Left kidney (tissue), 2 donors: ENCODE results near the gene SLAMF9. TPM values are rescaled to one million over a fixed set of nuclear protein-coding genes. Genes with fewer than 3 reads are reported as not detected.

ENCODE experiments used
- DNase-seq: peaks from one replicate; pipeline ENCODE4 v3.0.0-alpha.2; 2013
- polyA plus RNA-seq: library from polyadenylated mRNA; unstranded; fragments of 120-200 nt; gene quantifications from one replicate; pipeline ENCODE4 v1.2.1, GENCODE V29; 2013; ENCODE audit not compliant: insufficient read length

SLAMF9 gene
- polyA plus RNA-seq, 1 donor = not detected

DNA sequence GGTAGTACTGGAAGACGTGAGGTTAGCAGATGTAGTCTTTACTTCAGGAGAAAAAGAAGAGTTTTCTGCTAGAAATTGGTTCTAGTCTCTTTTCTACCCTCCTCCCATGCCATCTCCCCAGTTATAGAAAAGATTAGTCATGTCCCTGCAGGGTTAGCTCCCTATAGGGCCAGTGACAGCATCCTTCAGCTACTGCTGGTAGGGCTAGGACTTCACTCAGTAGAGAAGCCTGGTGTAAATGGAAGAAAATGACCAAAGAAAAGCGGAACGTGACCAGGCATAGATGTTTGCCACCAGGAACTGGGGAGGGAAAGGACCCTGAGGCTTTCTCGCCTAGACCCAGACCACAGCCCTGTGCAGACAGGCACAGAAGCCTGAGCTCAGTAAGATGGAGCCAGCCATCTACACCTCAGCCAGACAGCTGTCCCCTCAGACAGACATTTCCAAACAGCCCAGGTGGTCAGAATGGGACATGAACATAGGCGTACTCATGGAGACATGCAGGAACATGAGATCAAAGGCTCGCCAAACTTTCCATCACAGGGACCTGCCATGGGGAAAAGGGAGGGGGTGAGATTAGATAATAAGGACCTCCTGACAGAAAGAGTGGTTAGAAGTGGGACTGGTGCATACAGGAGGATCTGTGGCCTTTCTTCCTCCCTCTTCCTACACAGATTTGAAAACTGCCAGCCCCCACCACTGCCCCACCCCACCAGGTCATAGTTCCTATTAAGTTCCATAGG is 23.5 kb upstream of the SLAMF9 start:
- no peak for DNase-seq

DNA sequence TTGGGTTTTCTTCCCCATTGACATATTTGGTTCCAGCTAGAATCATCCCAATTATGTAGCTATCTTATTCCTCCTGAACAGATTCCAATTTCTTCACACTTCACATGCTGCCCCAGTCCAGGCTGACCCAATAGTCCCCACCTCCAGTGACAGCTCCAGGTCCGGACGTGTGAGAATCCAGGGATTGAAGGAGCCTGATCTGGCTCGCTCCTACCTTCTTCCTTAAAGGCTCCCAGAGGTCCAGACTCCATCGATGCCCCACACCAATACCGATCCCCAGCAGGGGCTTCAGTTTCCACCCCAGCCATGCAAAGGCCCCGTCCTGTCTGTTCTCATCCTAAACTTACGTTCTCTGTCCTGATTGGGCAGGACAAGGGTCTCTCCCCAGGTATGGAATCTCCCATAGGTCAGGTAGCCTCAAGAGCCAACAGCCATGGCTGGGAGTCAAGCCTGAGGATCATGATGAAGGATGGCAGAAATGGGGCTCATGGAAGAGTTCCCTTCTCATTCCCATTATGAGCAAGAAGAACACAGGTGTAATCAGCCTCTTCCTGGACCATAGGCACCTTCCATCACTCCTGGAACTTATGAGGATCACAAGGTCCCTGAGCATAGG is 20.4 kb upstream of the SLAMF9 start:
- no peak for DNase-seq

DNA sequence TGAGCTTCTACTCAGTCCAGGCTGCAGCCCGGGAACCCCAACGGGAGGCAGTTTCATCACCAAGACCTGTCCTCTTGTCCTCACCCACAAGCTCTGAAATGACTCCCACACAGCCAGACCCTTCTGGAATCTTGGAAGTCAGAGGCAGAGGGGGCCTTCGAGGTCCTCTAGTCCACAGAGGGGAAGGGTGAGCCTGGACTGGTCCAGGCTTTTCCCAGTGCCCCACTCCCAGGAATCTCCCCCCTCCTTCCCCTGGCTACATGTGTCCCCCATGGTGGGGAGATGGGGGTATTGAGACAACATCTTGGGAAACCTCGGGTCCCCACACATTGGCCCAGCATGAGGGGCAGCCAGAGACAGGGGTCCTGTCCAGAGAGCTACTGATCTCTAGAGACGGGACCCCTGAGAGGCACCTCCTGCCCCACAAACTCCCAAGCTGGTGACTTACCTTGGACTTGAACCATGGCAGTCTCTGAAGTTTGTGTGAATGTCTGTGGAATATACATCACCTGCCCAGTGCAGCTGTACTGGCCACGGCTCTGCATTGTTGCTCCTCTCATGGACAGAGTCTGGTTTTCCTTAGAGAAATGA is 19.4 kb upstream of the SLAMF9 start:
- DNase-seq = no peak

DNA sequence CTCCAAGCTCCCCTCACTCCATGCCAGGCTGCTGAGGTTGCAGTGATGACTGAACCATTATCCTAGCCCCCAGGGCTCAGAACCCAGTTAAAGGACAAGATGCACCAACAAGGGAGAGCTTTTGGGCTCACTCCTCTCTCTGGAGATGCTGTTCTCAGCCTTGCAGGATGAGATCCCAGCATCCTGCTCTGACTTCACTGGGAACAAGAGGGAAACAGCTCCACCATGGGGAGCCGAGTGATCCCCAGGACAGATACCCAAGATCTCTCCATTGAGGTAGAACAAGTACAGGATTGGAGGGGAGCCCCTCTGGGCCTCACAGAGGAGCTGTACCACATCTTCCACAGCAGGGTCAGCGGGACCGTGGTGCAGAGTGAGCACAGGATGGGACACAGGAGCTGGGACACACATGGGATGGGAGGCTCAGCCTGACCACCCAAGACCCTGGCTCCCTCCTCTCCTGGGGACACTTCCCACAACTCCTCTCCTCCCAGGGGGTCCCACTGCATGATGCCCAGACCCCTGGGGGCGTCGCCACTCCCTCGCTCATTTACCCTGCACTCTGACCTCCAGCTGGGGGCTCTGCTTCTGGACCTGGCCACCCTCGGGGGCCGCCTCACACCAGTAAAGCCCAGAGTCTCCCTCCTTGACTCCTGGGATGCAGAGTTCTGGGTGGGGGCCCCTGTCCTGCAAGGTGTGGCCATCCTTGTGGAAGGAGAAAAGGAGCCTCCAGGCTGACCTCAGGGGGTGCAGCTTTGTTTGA is 18.6 kb upstream of the SLAMF9 start:
- no peak for DNase-seq

DNA sequence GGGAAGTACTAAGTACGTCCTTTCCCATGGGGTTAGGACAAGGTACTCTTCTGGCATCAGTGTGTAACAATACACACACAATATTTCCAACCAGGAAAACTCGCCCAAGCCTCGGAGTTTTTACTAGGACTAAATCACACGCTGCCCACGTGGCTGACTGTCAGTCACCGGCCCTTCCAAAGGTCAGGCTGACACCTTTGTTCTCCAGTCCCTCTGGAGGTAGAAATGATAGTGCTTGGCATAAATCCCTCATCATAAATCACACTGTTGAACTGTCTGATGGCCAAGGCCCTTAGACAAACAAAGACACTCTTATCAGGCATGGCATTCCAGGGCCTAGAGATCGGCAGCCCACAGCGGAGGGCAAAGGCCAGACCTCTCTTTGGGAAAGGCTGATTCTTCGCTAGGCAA is 16.9 kb upstream of the SLAMF9 start:
- DNase-seq = no peak

DNA sequence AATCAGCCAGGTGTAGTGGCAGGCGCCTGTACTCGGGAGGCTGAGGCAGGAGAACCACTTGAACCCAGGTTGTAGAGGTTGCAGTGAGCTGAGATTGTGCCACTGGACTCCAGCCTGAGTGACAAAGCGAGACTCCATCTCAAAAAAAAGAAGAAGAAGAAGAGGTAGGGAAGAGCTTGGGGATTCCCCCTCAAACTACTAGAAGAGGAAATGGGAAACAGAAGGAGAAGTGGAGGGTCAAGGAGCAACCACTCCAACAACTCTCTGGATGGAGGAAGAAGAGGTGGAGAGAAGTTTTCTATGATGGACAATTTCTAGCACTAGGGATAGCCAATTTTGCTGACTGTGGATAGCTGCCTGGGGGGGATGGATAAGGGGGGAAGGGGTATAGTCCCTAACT is 14.9 kb upstream of the SLAMF9 start:
- no peak for DNase-seq

DNA sequence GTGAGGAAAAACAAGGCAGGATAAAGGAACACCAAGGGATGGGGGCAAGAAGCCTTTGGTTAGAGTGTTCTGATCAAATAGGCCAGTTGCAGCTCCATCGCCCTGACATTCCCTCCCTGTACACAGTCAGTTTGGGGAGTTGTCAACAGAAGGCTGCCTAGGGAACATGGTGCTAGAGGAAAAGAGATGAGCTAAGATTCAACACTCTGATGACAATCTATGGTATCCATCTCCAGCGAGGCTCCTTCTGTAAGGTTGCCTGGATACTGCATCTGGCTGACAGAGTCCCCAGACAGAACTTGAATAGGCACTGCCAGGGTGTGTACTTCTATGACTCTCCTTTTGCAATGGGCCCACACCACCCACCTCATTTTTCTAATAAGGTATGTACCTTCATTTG is 11.2 kb upstream of the SLAMF9 start:
- DNase-seq = no peak

DNA sequence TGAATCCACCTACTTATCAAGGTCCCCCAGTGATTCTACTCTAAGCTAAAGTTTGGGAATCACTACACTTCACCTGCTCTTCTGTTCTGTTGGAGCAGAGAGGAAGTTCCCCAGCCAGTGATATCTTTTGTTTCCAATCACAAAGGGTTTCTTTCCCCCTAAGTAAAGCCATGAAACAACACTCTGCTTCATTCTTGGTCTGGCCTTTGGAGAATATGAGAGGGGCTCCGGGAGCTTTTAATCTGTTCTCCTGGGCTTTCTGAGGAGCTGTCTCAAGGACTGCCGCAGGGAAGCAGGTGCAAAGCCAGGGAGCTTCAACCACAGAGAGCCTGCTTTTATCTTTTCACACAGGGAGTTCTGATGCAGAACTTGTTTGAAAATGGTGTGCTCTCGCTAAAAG is 10.1 kb upstream of the SLAMF9 start:
- no peak for DNase-seq

DNA sequence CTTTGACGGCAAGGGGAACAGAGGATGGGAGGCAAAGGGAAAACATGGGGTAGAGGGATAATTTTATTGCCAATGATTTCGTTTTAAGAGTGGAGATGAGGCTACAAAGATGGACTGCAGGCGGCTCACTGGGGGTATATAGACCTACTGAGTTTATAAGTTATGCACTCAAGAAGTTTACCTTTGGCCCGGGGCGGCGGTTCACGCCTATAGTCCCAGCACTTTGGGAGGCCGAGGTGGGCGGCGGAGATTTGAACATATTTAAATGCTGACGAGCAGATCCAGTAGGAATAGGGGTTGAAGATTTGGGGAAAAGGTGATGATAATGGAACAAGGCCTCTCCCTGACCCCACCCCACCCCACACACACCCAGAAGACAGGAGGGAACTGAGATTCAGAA is 8.1 kb upstream of the SLAMF9 start:
- DNase-seq = no peak

DNA sequence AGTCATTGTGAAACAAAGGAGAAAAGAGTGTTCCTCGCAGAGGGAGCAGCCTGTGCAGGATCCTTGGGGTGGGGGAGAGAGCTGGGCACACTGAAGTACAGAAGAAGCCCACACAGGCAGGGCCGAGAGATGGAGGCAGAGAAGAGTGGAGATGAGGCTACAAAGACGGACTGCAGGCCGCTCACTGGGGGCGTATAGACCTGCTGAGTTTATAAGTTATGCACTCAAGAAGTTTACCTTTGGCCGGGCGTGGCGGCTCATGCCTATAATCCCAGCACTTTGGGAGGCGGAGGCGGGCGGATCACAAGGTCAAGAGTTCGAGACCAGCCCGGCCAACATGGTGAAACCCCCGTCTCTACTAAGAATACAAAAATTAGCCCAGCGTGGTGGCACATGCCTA is 7.6 kb upstream of the SLAMF9 start:
- no peak for DNase-seq

DNA sequence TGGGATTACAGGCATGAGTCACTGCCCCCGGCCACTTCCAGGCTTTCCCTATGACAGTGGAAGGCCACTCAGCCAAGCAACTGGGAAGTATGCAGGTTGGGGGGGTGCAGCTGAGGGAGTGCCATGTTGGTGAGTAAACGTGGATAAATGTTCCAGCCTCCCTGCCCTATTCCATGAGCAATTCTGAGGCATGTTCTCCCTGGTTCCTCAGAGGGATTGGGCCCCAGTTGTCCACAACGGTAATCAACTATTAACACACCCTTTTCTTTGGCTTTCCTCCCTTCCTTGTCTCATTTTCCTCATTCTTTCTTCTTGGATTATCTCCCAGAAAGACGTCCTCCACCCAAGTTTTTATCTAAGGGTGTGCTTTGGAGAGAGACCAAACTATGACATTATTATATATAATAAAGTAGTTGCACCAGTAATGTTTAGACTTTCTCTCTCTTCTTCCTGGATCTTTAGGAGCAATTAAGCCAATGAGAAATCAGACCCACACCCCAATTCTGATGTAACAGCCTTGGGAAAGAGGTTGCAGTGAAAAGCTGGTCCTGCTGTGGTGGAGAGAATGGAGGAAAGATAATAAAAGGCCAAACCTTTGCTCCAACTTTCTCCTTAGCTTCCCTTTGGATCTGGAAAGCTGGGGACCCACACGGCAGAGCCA is 6.8 kb upstream of the SLAMF9 start:
- no peak for DNase-seq

DNA sequence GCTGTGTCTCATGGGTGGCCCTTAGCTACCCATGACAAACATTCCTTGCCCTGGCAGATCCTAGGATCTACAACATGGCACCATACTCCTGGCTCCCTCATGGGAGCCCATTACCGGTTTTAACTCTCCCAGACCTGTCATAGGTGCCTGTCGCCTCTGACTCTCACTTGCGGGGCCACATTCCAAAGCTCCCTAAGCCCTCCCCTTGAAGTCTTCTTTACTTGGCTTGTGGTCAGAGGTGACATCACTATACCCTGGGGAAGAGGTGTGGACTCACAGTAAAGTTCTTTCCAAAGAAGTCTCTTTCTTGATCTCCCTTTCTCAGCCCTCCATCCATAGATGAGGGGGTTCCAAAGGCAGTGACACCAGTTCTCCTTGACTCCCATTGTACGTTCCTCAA is 5.4 kb upstream of the SLAMF9 start:
- no peak for DNase-seq

DNA sequence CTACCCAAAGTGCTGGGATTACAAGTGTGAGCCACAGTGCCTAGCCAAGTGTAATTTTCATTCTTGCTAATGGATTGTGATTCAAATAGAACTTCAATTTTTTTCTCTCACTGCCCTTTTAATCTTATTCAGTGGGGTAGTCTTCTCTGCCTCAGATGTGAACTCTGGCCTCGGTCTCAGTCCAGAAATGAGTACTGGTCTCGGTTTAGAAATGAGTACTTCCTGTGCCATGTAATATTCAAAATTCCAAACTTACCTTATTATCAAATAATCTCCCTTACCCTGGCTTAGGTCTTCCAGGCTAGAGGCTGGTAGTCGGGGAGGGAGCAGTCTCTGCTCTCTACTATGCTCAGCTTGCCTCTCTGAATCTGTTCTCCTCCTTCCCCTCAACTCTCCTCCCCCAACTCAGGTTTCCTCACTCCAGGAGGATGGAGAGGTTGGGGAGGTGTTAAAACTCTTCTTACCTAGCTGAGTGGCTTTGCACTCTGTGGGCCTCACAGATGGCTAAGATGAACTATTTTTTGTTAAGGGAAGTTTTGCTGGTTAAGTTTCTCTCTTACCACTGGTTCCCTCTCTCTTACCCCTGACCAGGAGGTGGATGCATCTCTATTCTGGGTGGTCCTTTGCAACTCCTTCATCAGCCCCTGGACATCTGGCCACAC is 4.8 kb upstream of the SLAMF9 start:
- no peak for DNase-seq

DNA sequence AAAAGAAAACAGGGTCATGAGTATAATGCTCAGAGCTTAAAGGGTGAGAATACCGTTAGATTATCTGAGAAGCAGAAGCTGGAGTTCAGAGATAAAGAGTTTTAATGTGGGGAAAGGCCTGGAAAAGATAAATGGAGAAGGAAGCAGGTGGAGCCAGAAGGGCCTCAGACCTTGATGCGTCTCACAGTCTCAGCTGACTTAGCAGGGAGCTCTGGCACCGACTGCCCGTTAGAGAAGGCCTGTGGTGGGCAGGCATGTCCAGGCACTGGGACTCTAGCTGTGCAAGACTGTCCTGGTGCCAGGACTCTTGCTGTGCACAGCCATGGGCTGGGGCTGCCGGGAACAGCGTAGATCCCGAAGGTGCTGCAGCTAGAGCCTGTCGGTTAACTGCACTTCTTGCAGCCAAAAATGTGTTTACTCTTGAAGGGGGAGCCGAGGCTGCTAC is 3.8 kb upstream of the SLAMF9 start:
- no peak for DNase-seq

DNA sequence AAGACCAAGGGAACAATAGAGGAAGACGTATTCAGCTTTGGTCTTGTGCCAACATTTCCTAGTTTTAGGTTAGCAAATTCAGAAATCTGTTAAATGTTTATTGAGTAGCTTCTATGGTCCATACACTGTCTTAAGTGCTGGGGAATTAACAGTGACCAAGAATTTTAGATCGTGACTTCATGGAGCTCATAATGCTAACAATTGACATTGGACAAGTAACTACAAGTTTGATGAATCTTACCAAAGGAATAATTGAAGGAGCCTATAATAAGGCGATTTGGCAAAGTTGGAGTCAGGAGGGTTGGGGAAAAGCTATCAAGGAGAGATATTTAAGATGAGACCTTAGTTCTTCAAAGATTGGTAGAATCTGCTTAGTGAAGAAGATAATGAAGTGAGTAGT is 1.4 kb upstream of the SLAMF9 start:
- no peak for DNase-seq

DNA sequence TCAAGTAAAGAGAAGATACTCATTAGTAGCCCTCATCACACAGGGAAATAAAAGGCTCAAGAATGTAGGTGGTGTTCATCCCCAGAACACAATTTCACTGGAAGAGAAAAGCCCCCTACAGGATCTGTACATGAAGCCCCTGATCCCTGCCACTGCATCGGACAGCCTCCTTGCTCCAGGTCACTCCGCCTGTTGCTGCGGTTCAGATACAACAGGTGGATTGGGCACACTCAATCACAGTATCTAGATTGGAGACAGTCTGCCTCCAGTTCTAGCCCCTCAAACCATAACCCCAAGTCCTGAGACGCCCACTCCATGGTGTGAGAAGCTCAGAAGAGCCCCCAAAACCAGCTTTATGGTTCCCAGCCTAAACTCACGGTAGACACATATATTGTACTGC is 1.1 kb downstream of the SLAMF9 start:
- no peak for DNase-seq

DNA sequence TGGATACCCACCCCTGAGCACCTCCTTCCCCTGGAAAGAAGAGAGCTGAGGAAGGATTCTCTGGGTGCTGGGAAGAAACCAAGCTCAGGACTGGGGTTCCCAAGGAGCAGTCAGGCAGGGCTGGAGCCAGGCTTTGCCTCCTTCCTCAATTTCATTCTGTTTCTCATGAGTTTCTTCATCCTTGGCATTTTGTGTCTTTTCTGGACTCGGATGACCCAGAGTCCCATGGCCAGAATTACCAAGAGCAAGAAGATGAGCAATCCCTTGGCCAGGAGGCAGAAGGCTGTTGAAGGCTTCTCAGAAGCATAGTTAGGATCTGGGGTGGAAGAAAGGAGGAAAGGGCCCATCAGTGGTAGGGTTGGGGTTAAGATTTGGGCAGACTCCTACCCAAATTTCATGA is 2.5 kb downstream of the SLAMF9 start:
- DNase-seq = no peak

DNA sequence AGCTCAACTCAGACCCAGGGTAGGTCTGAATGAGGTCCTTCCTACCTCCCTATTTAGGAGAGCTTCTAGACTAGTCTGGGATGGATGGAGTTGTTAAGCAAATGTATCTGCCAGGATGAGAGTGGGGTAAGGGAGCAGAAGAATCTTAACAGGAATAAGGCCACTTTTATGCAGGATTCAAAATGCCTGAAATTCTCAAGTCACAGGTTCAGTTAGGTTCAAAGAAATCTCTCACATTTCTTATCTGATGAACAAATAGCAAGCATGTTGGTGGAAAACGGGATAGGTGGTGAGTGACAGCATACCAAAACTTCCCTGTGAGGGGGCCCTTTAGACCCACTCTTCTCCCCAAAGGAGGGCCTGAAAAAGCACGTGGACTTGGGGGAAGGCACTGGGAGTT is 3.0 kb downstream of the SLAMF9 start:
- DNase-seq = no peak

DNA sequence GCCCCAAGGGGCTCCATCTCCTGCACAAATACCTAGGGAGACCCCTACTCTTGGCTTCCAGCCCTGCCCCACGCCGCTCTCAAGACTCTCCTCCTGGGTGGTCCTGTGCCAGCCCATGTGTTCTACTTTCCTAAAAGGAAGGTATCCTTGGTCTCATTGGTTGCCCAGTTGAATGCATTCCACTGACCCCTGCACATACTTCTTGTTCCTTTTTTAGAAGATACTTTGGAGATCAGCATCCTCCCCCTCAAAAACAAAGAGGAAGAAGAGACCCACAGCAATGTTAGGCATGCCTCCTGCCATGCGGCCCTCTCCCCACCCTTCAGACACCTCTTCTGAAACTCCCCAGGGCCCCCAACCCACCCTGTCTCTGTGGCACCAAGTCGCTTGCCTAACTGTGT is 4.1 kb downstream of the SLAMF9 start:
- no peak for DNase-seq

DNA sequence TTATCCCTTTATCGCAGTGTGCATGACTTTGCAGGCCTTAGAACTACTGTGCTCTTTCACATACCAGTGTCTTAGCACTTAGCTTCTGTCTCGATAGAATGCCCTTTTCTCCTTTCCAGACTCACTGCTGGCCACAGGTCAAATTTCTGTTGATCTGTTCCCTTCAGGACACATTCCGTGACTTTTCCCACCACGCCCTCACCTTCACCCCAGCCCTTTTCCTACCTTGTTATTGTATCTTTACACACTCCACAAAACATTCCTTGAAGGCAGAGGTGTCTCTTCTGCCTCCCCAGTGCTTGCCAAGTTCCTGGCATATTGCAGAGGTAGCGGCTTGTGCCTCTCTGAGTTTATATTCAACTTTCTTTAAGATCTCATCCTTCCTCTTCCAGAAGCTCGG is 4.9 kb downstream of the SLAMF9 start:
- DNase-seq = no peak

DNA sequence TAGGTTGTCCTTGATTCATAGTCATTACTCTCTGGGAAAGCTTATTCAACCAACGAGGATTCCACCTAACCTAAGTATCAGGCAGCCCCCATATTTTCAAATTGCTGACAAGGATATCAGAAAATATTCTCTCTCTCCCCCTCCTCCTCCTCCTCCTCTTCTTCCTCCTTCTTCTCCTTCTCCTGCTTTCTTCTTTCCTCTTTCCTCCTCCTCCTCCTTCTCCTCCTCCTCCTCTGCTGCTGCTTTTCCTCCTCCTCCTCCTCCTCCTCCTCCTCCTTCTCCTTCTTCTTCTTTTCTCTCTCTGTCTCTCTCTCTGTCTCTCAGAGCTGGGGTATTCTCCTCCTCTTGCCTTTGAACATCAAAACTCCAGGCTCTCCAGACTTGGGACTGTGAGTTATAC is 6.1 kb downstream of the SLAMF9 start:
- no peak for DNase-seq
